ENCODE data around the gene GGTLC1.

DNA sequence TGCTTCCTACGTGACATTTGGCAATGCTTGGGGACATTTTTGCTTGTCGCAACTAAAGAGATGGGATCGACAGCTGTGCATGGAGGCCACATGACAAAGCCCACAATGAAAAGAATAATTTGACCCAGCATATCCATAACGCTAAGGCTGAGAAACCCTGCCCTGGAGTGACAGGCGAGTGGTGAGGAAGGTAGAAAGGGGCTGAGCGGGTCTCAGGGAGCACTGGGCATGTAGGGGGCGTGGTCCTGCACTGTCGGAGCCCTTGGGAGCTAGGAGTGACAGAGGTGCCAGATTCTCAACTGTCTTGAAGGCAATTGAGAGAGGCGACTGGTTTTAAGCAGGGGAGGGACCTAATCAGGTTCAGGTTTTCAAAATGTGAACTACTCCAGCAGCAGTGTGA lies 13.6 kb downstream of the GGTLC1 start:
- TF ChIP-seq, protein P1, sequence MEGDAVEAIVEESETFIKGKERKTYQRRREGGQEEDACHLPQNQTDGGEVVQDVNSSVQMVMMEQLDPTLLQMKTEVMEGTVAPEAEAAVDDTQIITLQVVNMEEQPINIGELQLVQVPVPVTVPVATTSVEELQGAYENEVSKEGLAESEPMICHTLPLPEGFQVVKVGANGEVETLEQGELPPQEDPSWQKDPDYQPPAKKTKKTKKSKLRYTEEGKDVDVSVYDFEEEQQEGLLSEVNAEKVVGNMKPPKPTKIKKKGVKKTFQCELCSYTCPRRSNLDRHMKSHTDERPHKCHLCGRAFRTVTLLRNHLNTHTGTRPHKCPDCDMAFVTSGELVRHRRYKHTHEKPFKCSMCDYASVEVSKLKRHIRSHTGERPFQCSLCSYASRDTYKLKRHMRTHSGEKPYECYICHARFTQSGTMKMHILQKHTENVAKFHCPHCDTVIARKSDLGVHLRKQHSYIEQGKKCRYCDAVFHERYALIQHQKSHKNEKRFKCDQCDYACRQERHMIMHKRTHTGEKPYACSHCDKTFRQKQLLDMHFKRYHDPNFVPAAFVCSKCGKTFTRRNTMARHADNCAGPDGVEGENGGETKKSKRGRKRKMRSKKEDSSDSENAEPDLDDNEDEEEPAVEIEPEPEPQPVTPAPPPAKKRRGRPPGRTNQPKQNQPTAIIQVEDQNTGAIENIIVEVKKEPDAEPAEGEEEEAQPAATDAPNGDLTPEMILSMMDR (IDR thresholded peaks at IDR 0.05): no peak
- no peak for TF ChIP-seq POLR2A (IDR thresholded peaks at IDR 0.05)
